Measurements from ENCODE around the gene DPCD. TPM values are rescaled to one million over a fixed set of nuclear protein-coding genes. Genes with fewer than 3 reads are reported as not detected.

DPCD gene
- total RNA-seq, 6 experiments from 2014 or later: 30.6 to 36.1 (median 32.5) TPM

- H3K36me3 Mint-ChIP-seq (ENCODE audit: low read depth): no peaks in the 10 kb centered on the region
- H3K27ac Mint-ChIP-seq: no peak overlapping the region
- no peak overlapping the region for H3K4me3 Mint-ChIP-seq
- DNase-seq: no peak
- H3K9me3 Mint-ChIP-seq: peaks cover 8% of the 10 kb centered on the region
- peaks cover 18% of the 10 kb centered on the region for H3K27me3 Mint-ChIP-seq (ENCODE audit: insufficient read depth)
- TF ChIP-seq, protein P1, sequence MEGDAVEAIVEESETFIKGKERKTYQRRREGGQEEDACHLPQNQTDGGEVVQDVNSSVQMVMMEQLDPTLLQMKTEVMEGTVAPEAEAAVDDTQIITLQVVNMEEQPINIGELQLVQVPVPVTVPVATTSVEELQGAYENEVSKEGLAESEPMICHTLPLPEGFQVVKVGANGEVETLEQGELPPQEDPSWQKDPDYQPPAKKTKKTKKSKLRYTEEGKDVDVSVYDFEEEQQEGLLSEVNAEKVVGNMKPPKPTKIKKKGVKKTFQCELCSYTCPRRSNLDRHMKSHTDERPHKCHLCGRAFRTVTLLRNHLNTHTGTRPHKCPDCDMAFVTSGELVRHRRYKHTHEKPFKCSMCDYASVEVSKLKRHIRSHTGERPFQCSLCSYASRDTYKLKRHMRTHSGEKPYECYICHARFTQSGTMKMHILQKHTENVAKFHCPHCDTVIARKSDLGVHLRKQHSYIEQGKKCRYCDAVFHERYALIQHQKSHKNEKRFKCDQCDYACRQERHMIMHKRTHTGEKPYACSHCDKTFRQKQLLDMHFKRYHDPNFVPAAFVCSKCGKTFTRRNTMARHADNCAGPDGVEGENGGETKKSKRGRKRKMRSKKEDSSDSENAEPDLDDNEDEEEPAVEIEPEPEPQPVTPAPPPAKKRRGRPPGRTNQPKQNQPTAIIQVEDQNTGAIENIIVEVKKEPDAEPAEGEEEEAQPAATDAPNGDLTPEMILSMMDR (IDR thresholded peaks at IDR 0.05): no peak
- peaks cover 7% of the 10 kb centered on the region for H3K4me1 Mint-ChIP-seq (ENCODE audit: low read depth)
Measured at GRCh38 chr10:101572785-101573184, 15.3 kb upstream of the DPCD start.

DNA sequence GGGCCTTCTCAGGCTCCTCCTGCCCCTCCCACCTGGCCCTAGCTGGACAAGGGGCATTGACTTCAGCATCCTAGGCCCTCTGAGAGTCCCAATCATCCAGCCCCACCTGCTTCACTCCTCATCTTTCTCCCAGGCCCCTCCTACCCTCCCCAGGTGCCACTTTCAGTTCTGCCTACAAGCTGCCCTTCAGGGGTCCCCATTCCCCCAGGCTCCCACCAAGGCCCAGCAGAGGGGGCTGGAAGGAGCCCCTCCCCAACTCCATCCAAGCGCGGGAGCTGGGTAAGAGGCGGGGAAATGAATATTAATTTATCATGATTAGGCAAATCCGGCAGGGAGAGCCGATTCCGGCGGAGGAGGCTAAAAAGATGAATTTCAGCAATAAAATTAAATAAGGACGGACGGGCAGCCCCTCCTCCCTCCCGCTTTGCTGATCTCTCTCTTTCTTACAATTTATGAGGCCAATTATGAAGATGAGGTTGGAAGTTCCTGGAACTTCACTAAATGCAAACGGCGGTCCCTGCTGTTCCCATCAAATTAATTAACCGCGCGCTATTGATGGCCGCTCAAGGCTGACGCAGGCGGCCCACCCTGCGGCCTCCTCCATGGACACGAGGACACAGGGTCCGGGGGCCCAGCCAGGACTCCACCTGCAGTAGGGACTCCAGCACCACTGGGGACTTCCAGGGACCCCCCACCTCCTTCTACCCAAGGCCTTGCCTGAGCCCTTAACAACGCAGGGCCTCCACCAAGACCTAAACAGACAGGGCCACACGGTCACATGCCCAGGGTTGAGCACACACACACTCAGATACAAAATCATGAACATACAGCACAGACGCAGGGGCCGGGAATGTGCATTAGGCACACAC is 14.0 kb upstream of the DPCD start:
- H3K4me3 Mint-ChIP-seq: no peak overlapping the region
- DNase-seq: no peak
- H3K9me3 Mint-ChIP-seq: peaks cover 8% of the 10 kb centered on the region
- no peaks in the 10 kb centered on the region for H3K36me3 Mint-ChIP-seq (ENCODE audit: low read depth)
- TF ChIP-seq, protein P1 (IDR thresholded peaks at IDR 0.05): no peak
- peaks cover 7% of the 10 kb centered on the region for H3K27me3 Mint-ChIP-seq (ENCODE audit: insufficient read depth)
- H3K4me1 Mint-ChIP-seq (ENCODE audit: low read depth): peaks cover 7% of the 10 kb centered on the region
- no peak overlapping the region for H3K27ac Mint-ChIP-seq

- Mint-ChIP-seq H3K36me3 (ENCODE audit: low read depth) (no peaks in the 10 kb centered on the region), H3K27me3 (ENCODE audit: insufficient read depth) (peaks cover 4% of the 10 kb centered on the region), H3K9me3 (peaks cover 8% of the 10 kb centered on the region), H3K27ac (no peak overlapping the region), H3K4me1 (ENCODE audit: low read depth) (peaks cover 7% of the 10 kb centered on the region), H3K4me3 (no peak overlapping the region)
- TF ChIP-seq, protein P1 (IDR thresholded peaks at IDR 0.05): no peak
- DNase-seq: no peak
Measured at GRCh38 chr10:101575091-101575490, 13.0 kb upstream of the DPCD start.

- no peak for DNase-seq
- peaks cover 8% of the 10 kb centered on the region for H3K9me3 Mint-ChIP-seq
- H3K4me3 Mint-ChIP-seq: no peak overlapping the region
- peaks cover 5% of the 10 kb centered on the region for H3K4me1 Mint-ChIP-seq (ENCODE audit: low read depth)
- H3K27ac Mint-ChIP-seq: no peak overlapping the region
- H3K36me3 Mint-ChIP-seq (ENCODE audit: low read depth): no peaks in the 10 kb centered on the region
- peaks cover 4% of the 10 kb centered on the region for H3K27me3 Mint-ChIP-seq (ENCODE audit: insufficient read depth)
- TF ChIP-seq, protein P1 (IDR thresholded peaks at IDR 0.05): no peak
Measured at GRCh38 chr10:101575580-101576210, 12.4 kb upstream of the DPCD start.

DNA sequence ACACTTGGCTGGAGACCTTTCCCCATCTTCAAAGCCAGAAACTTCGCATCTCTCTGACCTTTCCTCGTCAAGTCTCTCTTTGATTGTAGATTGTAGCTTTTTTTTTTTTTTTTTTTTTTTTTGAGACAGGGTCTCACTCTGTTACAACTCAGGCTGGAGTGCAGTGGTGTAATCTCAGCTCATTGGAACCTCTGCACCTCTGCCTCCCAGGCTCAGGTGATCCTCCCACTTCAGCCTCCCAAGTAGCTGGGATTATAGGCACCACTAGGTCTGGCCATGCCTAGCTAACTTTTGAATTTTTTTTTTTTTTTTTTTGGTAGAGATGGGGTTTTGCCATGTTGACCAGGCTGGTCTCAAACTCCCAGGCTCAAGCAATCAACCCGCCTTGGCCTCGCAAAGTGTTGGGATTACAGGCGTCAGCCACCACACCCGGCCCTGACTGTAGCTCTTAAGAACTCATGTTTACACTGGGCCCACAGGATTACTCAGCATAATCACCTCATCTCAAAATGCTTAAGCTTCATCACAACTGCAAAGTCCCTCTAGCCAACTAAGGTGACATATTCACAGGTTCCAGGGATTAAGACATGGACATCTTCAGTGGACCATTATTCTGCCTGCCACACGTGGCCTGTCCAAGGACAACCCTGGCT is 11.8 kb upstream of the DPCD start:
- TF ChIP-seq, protein P1 (IDR thresholded peaks at IDR 0.05): no peak

More for the DNA sequence above, 11.8 kb upstream of the DPCD start:
- peaks cover 2% of the 10 kb centered on the region for H3K27me3 Mint-ChIP-seq (ENCODE audit: insufficient read depth)
- no peak overlapping the region for H3K4me3 Mint-ChIP-seq
- H3K27ac Mint-ChIP-seq: peak overlapping the region; percentile 14; the same call in 1 of the 2 replicates
- H3K4me1 Mint-ChIP-seq (ENCODE audit: low read depth): no peaks in the 10 kb centered on the region; the same call in 1 of the 2 replicates
- DNase-seq: no peak
- peaks cover 8% of the 10 kb centered on the region for H3K9me3 Mint-ChIP-seq
- H3K36me3 Mint-ChIP-seq (ENCODE audit: low read depth): no peaks in the 10 kb centered on the region

All from HFFc6 (cell line).